GM18873 (cell line): ENCODE results near the gene HTR3A.

ENCODE experiments used
- ATAC-seq: cut with Tn5 transposase; IDR thresholded peaks from one replicate; pipeline ENCODE4 v1.9.1; 2021; ENCODE audit warnings: mild to moderate bottlenecking, moderate library complexity, moderate number of reproducible peaks; ENCODE audit not compliant: unreplicated experiment, low FRiP score

The HTR3A gene

DNA sequence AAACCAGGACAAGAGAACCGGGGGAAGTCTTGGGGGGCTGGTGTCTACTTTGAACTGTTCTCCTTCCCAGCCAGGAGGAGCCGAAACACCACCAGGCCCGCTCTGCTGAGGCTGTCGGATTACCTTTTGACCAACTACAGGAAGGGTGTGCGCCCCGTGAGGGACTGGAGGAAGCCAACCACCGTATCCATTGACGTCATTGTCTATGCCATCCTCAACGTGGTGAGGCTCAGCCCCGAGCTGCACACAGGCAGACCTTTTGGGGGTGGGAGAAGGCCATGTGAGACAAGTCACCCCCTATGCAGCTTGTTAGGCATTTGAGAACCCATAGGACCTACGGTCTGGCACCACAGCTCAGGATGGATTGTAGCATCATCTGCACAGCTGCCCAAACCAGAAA is 2.8 kb downstream of the HTR3A start:
- ATAC-seq: no peak

DNA sequence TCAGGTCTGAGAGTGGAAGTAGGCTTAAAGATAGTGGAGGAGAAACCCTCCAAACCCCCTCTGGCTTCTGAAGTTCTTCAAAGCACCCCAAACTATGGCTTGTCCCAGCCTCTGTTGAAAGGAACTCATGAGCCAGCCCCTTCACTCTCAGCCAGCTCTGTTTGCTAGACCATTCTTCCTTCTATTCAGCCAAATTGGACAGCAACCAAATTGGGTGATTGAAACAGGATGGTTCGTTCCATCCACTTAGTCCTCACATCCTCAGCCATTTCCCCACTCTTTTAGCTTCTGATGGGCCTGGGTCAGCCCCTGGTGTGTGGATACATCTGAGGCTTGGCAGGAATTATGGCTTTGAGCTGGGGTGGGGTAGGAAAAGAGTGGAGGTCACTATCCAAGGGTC is 4.5 kb downstream of the HTR3A start:
- no peak for ATAC-seq

DNA sequence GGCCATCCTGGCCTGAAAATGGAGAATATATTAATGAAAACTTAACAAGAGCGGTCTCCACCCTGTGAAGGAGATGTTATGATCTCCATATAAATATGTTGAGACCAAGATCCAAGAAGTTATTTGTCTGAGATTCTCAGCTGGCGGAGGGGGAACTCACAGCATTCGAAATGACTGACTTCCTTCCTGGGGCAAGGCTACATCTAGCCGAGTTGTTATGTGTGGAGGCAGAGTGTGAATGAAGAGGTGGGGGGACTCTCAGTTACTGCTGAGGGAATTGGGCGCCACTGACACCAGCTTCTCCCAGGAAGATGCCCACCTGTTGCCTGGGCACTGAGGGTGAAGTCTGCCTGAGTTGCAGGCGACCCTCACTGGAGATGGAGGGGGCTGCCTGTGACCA is 5.9 kb downstream of the HTR3A start:
- ATAC-seq: no peak

DNA sequence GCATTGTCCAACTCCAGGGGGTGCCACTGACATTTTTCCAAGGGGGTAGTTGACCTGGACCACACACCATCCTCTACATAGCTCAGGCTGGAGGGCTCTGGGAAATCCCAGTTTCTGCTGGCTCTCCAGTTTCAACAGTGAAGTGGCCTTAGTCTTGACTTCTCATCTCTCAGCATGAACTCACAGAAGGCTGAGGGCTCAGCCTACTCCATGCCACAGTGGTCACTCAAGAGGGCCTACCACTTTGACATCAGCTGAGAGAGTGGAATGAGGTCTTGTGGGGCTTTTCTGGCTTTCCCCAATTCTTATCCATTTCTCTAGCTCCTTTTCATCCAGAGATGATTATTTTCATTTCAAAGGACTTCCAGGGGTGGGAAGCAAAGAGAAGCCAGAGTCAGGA is 7.4 kb downstream of the HTR3A start:
- no peak for ATAC-seq

DNA sequence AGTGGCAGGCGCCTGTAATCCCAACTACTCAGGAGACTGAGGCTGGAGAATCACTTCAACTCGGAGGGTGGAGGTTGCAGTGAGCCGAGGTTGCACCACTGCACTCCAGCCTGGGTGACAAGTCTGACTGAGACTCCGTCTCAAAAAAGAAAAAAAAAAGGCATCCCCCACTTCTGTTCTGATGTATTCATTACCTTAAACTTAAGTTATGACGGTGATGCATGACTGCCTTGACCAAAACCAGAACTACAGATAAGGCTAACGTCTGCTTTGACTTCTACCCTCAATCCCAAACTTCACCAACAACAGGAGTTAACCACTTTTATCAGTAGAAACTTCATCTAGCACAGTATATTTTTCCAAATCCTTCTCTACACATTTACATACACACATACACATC is 9.9 kb downstream of the HTR3A start:
- ATAC-seq: no peak

DNA sequence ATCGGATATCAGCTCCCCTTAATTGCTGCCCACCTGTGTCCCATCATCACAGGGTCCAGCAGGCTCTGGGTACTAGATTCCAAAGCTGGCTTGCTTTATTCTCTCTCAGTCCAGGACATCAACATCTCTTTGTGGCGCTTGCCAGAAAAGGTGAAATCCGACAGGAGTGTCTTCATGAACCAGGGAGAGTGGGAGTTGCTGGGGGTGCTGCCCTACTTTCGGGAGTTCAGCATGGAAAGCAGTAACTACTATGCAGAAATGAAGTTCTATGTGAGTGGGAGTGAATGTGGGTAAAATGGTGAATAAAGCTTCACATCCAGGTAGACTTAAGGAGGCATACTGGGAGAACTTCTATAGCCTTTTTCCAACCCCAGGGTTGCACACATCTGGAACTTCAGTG is 11.0 kb downstream of the HTR3A start:
- no peak for ATAC-seq

DNA sequence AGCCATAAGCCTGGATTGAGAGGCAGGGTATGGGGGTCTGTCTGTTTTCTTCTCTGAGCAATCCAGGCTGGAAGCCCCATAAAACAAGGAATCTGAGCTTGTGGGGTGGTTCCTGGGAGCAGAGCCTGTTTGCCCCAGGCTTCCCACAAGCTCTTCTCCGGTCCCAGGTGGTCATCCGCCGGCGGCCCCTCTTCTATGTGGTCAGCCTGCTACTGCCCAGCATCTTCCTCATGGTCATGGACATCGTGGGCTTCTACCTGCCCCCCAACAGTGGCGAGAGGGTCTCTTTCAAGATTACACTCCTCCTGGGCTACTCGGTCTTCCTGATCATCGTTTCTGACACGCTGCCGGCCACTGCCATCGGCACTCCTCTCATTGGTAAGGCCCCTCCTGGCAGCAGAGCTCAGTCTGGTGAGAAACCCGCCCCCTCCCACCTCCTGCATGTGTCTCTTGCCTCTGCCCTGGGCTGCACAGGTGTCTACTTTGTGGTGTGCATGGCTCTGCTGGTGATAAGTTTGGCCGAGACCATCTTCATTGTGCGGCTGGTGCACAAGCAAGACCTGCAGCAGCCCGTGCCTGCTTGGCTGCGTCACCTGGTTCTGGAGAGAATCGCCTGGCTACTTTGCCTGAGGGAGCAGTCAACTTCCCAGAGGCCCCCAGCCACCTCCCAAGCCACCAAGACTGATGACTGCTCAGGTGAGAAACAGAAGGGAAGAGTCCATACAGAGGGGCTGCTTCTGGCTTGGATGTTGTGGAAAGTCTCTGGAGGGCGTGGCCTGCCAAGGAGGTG is 11.6 kb downstream of the HTR3A start:
- ATAC-seq: no peak

DNA sequence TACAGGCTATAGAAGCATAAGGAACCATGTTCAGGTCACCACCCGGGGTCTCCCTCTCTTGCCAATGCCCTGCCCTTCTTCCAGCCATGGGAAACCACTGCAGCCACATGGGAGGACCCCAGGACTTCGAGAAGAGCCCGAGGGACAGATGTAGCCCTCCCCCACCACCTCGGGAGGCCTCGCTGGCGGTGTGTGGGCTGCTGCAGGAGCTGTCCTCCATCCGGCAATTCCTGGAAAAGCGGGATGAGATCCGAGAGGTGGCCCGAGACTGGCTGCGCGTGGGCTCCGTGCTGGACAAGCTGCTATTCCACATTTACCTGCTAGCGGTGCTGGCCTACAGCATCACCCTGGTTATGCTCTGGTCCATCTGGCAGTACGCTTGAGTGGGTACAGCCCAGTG is 14.5 kb downstream of the HTR3A start:
- ATAC-seq: no peak

DNA sequence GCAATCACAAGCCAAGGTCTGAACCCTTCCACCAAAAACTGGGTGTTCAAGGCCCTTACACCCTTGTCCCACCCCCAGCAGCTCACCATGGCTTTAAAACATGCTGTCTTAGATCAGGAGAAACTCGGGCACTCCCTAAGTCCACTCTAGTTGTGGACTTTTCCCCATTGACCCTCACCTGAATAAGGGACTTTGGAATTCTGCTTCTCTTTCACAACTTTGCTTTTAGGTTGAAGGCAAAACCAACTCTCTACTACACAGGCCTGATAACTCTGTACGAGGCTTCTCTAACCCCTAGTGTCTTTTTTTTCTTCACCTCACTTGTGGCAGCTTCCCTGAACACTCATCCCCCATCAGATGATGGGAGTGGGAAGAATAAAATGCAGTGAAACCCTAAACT is 15.0 kb downstream of the HTR3A start:
- ATAC-seq: no peak

DNA sequence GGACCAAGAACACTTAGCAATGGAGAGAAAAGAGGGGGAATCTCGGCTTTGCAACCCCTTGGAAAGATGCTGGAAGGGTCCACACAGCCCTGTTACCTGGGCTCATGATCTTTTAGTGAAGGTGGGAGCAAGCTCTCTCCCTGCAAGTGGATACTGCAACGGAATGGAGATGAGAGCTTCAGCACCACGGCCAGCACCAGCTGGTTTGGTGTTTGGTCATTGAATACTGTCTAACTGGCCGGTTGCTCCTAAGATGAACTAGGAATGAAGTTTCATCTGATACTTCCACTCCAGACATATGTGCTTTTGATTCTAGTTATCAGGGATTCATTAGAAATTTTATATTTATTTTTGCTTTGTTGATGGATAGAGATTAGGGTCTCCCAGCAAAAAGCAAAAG is 16.3 kb downstream of the HTR3A start:
- ATAC-seq: no peak

DNA sequence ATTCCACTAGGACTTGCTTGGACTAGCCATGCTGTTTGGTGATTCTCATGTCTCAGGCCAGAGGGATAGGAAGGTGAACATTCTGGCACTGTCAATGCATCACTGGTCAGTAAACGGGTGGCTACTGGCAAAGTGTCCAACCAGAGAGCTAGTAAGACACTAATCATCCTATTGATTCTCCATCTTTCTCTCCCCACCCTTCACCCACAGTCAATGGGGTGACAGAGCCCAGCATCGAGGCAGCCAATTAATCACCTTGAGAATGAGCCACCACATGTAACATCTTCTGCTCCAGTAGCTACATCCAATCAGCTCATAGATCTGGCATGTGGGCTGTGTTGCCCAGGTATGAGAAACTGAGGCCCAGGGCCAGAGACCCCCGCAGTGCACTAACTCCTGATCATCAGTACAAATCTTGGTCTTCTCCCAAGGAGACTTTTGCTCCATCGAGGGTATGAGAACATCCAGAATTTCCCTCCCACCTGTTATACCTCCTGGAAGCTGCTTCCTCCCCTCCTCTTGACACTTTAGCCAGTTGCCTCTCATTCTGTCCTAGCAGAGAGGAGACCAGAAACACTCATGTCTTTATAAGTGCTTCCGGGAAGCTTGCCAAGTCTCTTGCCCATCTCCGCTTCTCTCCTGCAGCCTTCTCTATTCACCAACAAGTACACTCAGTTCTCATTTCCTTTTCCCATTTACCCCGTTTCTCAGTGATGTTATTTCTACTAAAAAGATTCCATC is 17.0 kb downstream of the HTR3A start:
- no peak for ATAC-seq

DNA sequence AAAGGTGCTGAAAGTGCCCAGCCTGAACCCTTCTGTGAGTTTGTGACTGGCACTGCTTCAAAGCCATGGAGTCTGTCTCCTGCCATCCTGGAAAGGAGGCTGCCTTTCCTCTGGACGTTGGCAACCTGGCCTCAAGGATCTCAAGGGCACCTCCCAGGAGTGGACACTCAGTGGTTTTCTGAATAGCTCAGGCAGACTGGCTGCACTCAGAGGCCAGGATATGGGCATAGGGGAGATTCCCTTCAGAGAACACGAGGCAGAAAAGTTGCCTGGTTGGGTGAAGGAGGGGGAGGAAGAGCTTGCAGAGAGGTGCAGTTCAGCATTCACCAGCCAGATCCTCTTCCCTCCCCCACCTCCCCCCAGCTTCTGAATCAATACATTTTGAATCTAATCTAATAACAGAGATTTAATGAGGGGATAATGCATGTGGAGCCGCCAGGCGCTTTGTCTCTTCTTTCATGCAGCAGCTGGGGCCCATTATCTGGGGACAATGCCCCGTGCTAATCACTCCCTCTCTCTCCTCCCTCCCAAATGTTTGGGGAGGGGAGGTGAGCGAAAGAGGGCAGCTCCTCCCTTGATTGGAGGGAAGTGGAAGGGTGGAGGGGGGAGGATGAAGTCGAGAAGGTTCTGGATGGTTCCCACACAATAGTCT is 17.7 kb downstream of the HTR3A start:
- ATAC-seq: no peak

DNA sequence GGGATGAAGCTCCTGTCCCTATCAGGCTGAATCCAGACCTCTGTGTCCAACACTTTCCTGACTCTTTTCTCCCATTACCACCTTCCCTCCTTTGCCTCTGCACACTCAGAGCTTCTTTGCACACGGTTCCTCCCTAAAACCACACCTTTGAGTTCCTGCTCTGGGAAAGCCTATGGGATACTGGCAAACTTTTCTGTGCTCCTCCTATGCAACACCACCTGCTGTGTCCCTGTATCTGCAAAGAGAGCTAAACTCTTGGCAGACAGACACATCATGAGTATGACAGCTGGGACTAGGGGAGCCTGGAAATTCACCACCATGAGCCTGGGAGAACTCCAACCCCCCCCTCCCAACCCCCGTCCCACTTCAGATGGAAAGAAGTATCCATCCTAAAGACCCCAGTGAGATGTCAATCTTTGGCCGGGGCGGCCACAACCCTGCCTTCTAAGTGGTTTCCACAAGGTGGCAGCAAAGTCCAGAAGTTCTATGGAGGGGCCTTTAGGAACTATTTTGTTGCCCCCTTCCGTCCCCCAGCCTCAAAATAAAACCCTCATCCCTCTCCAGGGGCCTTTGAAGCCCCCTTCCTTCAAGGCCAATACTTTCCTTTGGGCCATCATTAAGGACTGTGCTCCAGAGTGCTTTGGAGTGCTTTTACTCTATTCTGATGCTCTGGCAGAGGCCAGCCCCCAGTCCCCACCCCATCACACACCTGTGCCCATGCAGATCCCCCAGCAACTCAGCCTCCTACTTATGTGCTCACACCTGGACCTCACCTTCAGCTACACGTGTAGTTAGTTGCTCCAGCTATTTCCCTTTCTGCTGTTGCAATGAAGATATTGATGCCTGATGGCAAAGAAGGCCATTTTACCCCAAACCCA is 19.4 kb downstream of the HTR3A start:
- no peak for ATAC-seq

DNA sequence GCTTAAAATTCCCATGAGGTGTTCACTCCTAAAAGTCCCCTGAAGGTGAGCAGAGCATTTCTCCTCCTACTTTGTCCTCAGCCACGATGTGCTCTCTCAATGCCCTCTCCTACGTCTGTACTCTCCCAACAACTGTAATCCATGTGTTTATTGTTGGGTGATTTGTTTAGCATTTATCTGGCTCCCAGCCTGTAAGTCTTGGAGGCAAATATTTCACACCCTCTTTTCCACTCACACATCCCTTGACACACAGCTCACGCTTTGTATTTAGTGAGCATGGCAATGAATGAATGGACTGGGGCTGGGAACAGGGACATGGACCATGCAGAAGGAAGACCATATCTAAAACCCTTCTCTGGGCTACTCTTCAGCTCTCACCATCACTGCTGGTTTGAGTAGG is 22.6 kb downstream of the HTR3A start:
- no peak for ATAC-seq

DNA sequence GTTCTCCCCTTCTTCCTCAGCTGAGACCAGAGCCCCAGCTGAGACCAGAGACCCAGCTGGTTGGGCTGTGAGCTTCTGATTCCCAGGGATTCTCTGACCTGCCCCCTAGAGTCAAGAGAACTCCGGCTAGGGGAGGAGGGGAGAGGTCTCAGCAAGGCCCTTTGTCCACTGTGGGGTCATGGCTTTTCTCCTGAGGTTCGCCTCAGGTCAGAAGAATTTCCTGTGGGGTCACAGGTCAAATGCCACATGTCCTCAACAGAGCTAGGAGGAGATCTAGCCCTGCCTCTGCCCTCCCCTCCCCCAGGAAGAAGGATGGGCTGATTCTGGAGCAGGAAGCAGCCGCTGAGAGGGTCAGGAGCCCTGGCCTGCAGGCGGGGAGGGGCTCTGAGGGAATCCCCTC is 23.7 kb downstream of the HTR3A start:
- no peak for ATAC-seq

DNA sequence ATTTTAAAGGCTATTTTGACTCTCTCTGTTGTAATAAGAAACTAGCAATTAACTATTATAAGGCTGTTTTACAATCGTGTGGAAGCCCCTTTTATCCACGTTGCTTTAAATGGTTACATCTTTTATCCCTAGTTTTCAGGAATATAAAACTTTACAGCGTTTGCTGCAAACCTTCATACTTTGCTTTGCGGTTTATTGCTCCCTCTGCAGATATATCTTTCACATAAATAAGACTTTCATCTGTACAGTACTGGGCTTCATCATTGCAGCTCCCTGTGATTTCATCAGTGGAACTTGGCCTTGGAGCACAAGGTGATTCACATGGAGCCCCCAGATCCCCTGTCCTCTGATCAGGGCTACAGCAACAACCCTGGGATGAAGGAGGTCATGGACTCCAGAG is 25.6 kb downstream of the HTR3A start:
- no peak for ATAC-seq

DNA sequence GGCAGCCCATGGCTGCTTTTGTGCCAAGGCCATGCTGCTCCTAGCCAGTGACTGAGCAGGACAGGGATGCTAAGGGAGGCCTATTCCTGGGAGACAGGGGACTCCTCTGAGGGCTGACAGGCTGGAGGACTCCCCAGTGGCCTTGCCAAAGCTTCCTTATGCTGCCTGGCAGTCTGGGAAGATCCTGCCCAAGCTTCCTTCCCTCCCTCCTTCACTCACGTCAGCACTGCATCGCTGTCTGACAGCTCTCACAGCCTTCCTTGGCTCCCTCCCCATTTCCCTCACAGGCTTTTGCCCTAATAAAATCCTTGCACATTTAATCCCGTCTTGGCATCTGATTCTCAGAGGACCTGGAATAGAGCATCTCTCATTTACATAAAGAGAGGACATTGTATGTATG is 26.5 kb downstream of the HTR3A start:
- ATAC-seq: no peak

DNA sequence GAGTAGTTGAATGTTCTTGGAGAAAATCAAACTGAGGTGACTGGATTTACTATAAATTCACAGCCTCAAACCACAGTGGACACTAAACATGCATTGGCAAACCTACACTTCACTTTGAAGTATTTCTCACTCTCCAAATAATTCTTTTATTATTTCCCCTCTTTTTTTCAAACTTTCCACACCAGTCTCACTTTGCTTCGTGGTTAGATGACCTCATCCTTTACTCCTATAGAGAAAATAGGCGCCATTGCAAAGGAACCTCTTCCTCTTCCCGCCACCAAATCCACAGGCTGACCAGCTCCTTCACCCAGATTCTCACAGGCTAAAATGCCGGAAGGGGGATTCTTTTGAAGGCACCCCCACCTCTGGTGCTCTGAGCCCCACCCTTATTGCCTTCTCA is 33.4 kb downstream of the HTR3A start:
- no peak for ATAC-seq

DNA sequence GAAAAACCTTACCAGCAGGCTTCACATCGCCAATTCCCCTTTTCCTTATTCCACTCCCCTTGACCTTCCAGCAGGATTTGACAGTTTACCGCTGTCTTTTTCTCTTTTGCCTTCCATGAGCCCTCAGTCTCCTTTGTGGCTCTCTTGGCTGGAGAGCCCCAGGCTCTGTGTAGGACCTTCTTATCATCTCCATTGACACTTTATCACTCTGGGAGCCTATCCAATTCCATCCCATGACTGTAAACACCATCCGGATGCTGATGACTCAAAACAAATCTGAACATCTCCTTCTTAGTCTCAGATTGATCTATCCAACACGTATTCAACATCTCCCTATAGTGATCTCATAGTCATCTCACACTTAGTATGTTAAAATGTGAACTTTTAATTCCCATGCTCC is 36.0 kb downstream of the HTR3A start:
- ATAC-seq: no peak

DNA sequence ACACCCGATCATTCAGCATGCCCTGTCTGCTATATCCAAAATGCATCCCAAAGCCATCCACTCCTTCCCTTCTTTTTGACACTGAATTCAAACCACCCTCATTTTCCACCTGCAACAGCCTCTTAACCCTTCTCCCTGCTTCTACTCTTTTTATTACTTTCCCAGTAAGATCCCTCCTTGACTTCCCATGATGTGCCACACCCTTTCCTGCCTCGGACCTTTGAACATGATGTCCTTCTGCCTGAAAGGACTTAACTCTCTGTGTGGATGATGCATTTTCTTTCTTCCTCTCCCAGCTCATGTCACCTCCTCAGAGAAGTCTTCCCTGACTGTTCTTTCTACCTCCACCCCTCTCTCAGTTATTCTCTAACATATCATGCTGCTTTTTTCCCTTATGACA is 36.5 kb downstream of the HTR3A start:
- no peak for ATAC-seq

DNA sequence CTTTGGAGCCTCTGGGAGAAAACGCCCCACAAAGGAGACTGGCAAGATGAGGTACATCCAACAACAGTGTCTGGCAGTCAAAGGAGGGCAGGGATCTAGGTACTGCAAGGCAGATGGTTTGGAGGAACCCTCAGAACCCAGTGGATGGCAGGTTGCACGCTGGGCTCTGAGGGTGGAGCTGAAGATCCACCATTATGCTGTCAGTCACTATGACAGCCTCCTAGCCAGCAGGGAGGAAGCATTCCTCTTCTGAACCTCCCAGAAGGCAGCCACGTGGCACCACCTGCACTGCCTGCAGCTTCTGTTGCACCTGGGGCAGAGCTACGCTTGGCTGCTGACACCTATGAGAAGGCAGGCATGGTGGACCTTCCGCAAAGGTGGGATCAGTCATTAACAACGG is 40.2 kb downstream of the HTR3A start:
- ATAC-seq: no peak
